Natural killer cell treated with Interleukin-12 subunit alpha and Interleukin-12 subunit beta and Interleukin-15 and Interleukin-18, amount 100 ng/mL, for 72 hours (primary cell): ENCODE data around the gene TEP1. TPM values are rescaled to one million over a fixed set of nuclear protein-coding genes. Genes with fewer than 3 reads are reported as not detected.

Experiments used
- ATAC-seq, 2 donors: fragments of 150-1000 bp; cut with Tn5 transposase in 1 of 2; sonication (Bioruptor Pico), chemical (Tn5 transposase) in 1 of 2; 2 replicates each; pipeline ENCODE4 v1.10.0; 2021
- DNase-seq: peaks from one replicate; pipeline ENCODE4 v3.0.0; 2022; ENCODE audit warnings: low spot score
- H3K27ac Mint-ChIP-seq, 2 donors: 1 replicate in 1 of 2; 2 replicates in 1 of 2; pipeline ENCODE4 v1.8.0; 2022; ENCODE audit warnings: mixed read lengths in 2 of 2, mild to moderate bottlenecking in 1 of 2, moderate library complexity in 1 of 2
- H3K27me3 Mint-ChIP-seq, 2 donors: 1 replicate in 1 of 2; 2 replicates in 1 of 2; pipeline ENCODE4 v1.8.0; 2022; ENCODE audit warnings: mixed read lengths in 2 of 2
- H3K36me3 Mint-ChIP-seq: one replicate; pipeline ENCODE4 v1.8.0; 2022; ENCODE audit warnings: mixed read lengths
- H3K4me1 Mint-ChIP-seq, 2 donors: 1 replicate in 1 of 2; 2 replicates in 1 of 2; pipeline ENCODE4 v1.8.0; 2022; ENCODE audit warnings: low read depth in 2 of 2, mixed read lengths in 2 of 2, mild to moderate bottlenecking in 1 of 2
- H3K4me3 Mint-ChIP-seq: one replicate; pipeline ENCODE4 v1.8.0; 2022; ENCODE audit warnings: mixed read lengths
- H3K9me3 Mint-ChIP-seq: 2 replicates; pipeline ENCODE4 v1.8.0; 2022; ENCODE audit warnings: mixed read lengths
- total RNA-seq, 2 donors: library from RNA; stranded (reverse); gene quantifications; one replicate each; pipeline ENCODE4 v1.2.3, GENCODE V29; 2022

The TEP1 gene
- total RNA-seq, 2 donors from 2014 or later = 38.2 to 47.6 TPM

DNA sequence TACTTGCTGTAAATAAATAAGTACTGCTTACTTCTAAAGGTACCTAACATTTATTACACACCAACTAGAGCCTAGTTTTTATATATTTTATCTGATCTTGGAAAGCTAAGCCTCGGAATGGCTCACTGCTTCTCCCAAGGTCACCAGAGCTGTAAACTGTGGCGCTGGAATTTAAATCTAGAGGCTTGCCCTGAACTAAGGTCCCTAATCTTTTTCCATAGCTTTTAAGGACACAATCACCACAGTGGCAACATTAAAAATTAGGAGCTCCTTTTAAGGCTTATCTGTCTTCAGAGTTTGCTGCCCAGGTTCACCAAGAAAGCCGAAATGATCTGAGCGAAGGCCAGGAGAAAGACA is 80.9 kb downstream of the TEP1 start:
- no peaks in the 10 kb centered on the region for H3K27me3 Mint-ChIP-seq
- H3K4me1 Mint-ChIP-seq = peaks cover 19 to 38% of the 10 kb centered on the region in 2 donors
- H3K27ac Mint-ChIP-seq = peak overlapping the region; percentile 80 to 91
- peaks cover 5% of the 10 kb centered on the region for H3K36me3 Mint-ChIP-seq
- no peak for DNase-seq
- H3K4me3 Mint-ChIP-seq = peak overlapping the region; percentile 96
- no peak for ATAC-seq
- H3K9me3 Mint-ChIP-seq = no peaks in the 10 kb centered on the region

DNA sequence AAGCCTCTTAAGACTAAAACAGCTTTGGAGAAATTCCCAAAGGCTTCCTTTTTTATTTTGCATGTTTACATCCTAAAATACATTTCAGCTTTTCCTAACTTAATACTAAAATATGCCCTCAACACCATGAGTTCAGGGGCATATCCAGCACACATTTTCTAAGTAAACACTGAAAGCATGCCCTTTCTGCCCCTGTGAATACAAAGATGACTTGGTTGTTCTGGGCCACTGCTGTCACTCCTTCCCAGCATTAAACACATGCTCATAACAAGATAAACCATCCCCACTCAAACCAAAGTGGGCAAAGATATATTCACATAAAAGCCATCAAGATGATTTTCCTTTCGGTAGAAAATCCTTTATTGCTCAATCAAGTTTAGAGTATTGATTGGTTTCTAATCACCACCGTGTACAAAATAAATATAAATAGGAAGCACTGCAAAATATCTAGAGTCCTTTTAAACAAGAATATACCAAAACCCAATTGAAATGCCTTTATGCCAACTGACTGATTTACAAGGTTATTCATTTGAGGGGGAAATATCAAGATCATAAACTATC is 82.2 kb downstream of the TEP1 start:
- H3K9me3 Mint-ChIP-seq = no peaks in the 10 kb centered on the region

DNA sequence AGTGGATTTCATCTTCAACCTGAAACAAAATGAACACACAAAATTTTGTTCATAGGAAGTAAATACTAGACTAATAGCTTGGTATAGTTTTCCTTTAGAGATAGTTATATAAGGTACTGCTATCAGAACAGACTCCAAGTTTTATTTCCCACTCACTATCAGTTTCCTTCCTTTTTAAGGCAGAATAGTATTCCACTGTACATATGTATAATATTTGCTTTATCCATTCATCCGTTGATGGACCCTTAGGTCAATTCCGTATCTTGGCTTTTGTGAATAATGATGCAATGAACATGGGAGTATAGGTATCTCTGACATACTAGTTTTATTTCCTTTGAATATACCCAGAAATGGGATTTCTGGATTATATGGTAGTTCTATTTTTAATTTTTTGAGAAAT is 83.9 kb downstream of the TEP1 start:
- DNase-seq = no peak
- H3K36me3 Mint-ChIP-seq = peaks cover 8% of the 10 kb centered on the region

More for the DNA sequence above, 82.2 kb downstream of the TEP1 start:
- Mint-ChIP-seq H3K4me1 (peaks cover 21 to 44% of the 10 kb centered on the region in 2 donors), H3K27ac (peak overlapping the region in 1 of 2 donors; percentile 80), H3K27me3 (no peaks in the 10 kb centered on the region), H3K36me3 (peaks cover 5% of the 10 kb centered on the region), H3K4me3 (peak overlapping the region; percentile 96)
- ATAC-seq = no peak
- DNase-seq = no peak

DNA sequence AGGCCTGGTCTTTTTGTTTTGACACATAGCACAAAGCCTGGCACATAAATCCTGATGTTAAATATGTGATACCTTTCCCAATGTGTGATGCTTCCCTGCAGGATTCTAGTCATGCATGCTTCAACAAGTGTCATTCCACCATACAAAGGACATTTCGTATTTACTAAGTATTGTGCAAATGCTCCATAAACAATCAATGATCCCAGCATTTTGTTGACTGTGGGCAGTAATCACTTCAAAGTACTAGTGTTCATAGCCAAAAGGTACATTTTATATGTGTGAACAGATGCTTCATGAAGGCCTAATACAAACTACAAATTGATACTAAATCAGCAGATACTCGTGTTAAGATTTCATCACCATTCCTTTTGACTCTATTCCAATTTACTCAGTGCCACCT is 84.6 kb downstream of the TEP1 start:
- H3K9me3 Mint-ChIP-seq = no peaks in the 10 kb centered on the region
- ATAC-seq (no peak), DNase-seq (no peak)
- no peak overlapping the region for H3K4me3 Mint-ChIP-seq
- peaks cover 21 to 44% of the 10 kb centered on the region in 2 donors for H3K4me1 Mint-ChIP-seq
- peaks cover 10% of the 10 kb centered on the region for H3K36me3 Mint-ChIP-seq
- H3K27me3 Mint-ChIP-seq = no peaks in the 10 kb centered on the region
- no peak overlapping the region for H3K27ac Mint-ChIP-seq

More for the DNA sequence above, 83.9 kb downstream of the TEP1 start:
- peaks cover 21 to 44% of the 10 kb centered on the region in 2 donors for H3K4me1 Mint-ChIP-seq
- H3K9me3 Mint-ChIP-seq = no peaks in the 10 kb centered on the region
- no peak overlapping the region for H3K27ac Mint-ChIP-seq
- no peak for ATAC-seq
- no peak overlapping the region for H3K4me3 Mint-ChIP-seq
- H3K27me3 Mint-ChIP-seq = no peaks in the 10 kb centered on the region

DNA sequence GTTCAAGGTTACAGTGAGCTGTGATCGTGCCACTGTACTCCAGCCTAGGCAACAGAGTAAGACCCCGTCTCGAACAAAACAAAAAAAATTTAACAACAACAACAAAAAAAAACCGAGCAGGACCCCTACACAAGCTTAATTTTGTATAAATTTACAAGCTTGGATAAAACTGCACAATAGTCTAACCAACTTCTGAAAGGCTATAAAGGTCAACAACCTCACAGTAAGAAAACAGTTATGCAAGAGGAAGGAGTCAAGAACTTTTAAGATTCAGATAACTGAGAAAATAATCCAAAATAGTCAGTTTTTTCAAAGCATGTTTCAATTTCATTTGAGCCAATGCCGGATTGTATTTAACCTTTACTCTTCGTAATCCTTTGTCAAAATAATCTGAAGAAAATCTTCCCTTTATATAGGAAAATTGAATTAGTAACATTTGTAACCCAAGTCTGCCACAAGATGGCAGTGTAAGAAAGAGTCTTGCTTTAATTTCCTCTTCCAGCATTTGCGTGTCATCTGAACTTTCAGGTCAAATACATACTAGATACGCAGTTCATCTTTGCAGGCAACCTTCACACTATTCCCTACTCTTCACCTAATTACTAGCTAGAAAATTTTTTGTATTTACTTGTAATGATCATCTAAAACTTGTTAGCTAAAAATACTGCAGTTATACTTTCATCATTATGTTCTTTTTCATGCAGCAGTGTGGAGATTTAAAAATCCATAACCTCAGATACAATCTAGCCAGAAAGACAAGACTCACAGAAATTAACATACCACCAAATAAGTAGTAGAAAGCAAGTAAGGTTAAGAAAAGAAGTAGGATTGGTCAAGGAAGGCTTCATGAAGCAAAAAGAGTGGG is 86.1 kb downstream of the TEP1 start:
- Mint-ChIP-seq H3K4me1 (peaks cover 11 to 32% of the 10 kb centered on the region in 2 donors), H3K4me3 (no peak overlapping the region), H3K9me3 (no peaks in the 10 kb centered on the region), H3K36me3 (peaks cover 10% of the 10 kb centered on the region), H3K27me3 (no peaks in the 10 kb centered on the region), H3K27ac (peak overlapping the region; percentile 16 to 26)
- ATAC-seq = no peak
- no peak for DNase-seq

DNA sequence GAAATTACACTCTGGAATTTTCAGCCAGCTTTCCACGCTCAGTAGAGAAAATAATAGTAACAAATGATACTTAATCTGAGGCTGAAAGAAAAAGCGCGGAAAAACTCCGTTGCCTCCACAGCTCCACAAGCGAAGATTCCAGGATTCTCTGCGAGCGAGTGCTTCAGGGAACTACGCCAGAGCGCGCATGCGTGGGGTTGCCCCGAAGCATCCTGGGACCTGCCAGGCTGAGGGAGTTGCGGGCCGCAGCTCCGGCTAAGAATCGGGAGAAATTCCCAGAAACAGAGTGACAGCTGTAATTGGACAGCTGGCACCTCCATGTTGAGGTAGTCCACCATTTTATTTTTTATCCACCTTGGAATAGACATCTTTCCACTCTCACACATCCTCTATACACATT is 95.6 kb downstream of the TEP1 start:
- no peaks in the 10 kb centered on the region for H3K4me1 Mint-ChIP-seq
- H3K27me3 Mint-ChIP-seq = no peaks in the 10 kb centered on the region
- H3K36me3 Mint-ChIP-seq = peaks cover 14% of the 10 kb centered on the region
- no peak for ATAC-seq
- no peak for DNase-seq
- H3K4me3 Mint-ChIP-seq = no peak overlapping the region
- H3K27ac Mint-ChIP-seq = no peak overlapping the region
- no peaks in the 10 kb centered on the region for H3K9me3 Mint-ChIP-seq

Other genes with a start within 250 kb of the TEP1 start
- not detected for gene OR11G2, start 222.6 kb downstream of the TEP1 start, total RNA-seq
- not detected for gene OR11H6, start 189.8 kb downstream of the TEP1 start, total RNA-seq
- gene OR11H7, start 184.5 kb downstream of the TEP1 start, total RNA-seq = not detected
- gene OR11H4, start 174.2 kb downstream of the TEP1 start, total RNA-seq = not detected
- 10 to 100 TPM; 27.4 to 27.7 TPM for gene TTC5, start 107.5 kb downstream of the TEP1 start, total RNA-seq
- gene CCNB1IP1, start 80.2 kb downstream of the TEP1 start, total RNA-seq = 10 to 100 TPM; 25.4 to 66.3 TPM
- gene PARP2, start 69.9 kb downstream of the TEP1 start, total RNA-seq = 10 to 100 TPM; 23.7 to 37.2 TPM
- gene KLHL33, start 22.7 kb upstream of the TEP1 start, total RNA-seq = under 1 TPM; 0.22 to 0.43 TPM
- 10 to 100 TPM; 43.1 to 78.0 TPM for gene OSGEP, start 41.3 kb upstream of the TEP1 start, total RNA-seq
- 100 to 1,000 TPM; 130 to 151 TPM for gene APEX1, start 41.7 kb upstream of the TEP1 start, total RNA-seq
- 10 to 100 TPM; 33.3 to 34.5 TPM for gene PIP4P1, start 47.9 kb upstream of the TEP1 start, total RNA-seq
- 100 to 1,000 TPM; 124 to 199 TPM for gene PNP, start 55.9 kb upstream of the TEP1 start, total RNA-seq
- gene RNASE10, start 92.0 kb upstream of the TEP1 start, total RNA-seq = under 1 TPM; 0.50 to 0.75 TPM
- not detected for gene RNASE9, start 147.5 kb upstream of the TEP1 start, total RNA-seq
- gene RNASE11, start 174.5 kb upstream of the TEP1 start, total RNA-seq = not detected
- gene RNASE12, start 177.9 kb upstream of the TEP1 start, total RNA-seq = not detected
- gene OR6S1, start 228.2 kb upstream of the TEP1 start, total RNA-seq = not detected